ENCODE results near the gene PIN4. TPM values are rescaled to one million over a fixed set of nuclear protein-coding genes. Genes with fewer than 3 reads are reported as not detected.
A peak's percentile ranks its signal among the peaks of the same experiment; 100 is the strongest.
"Not testable (repeated sequence)": the region's sequence is repeated elsewhere in the genome, so short reads cannot be mapped to it uniquely, and the experiment has no call there.

PIN4 gene
- 11.2 and 14.3 TPM in 2 replicates for total RNA-seq (2014; rRNA removed; shearing (Covaris generic))
- polyA plus RNA-seq (2015; cell fraction: cytosol; rRNA removed) = 8.3 and 12.0 TPM in 2 replicates
- polyA plus RNA-seq (2015; cell fraction: nucleus; rRNA removed) = 4.0 and 4.9 TPM in 2 replicates

DNA sequence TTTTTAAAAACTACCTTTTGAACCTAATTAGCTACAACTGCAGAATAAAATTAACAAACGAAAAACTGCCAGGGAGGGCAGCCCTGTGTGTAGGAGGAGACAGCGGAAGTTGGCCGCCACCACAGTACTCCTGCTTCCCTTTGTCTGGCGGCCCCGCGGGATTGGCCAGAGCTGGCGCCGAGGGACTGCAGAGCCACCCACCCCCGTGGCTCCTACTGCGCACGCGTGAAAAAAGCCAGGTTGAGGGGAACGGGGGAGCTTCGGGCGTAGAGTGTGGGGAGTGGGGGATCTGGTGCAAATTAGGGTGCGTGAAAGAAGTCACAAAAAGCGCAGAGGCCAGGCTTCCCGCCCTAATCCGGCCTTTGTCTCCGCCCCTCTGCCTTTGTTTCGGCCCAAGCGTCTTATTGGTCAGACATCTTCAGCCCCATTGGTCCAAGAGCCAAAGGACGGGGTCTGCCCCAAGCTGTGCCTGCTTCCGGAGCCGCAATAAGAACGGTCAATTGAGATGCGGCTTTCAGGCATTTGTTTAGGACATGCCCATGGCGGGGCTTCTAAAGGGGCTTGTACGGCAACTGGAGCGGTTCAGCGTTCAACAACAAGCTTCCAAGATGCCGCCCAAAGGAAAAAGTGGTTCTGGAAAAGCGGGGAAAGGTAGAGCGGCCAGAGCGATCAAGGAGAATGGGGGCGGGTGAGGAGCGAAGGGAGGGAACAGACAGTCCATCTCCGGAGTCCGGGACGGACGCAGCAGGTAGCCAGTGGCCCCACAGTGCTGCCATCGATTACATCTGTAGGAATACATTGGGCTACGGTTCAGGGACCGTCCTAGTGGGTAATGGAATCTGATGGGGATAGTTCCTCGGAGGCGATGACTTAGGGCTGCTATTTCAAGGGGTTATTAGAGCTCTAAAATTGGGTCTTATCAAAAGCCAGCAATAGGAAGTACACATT lies at the start of gene PIN4:
Gene PIN4 (plus strand): TSS at position 580 of the 948 bp plus-strand sequence. CDS start 29 bp downstream, at position 609.
- peak; percentile 98 for DNase-seq (ENCODE audit: low read depth)

DNA sequence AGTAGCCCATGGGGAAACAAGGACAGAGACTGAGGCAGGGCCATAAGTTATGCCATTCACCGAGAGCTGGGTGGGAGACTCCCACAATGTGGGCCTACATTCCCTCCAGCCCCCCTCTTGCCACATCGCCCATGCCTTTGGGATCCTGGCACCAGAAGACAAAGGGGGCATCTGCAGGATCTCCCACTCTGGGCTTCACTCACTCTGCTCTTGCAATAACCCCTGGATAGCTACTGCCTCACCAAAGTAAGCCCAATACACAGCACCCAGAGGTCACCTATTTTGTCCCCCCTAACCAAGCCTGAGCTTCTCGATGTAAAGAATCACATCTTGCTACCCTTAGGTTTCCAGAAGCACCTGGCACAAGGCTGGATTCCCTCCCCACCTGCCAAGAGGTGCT lies 49.1 kb upstream of the PIN4 start:
- DNase-seq (ENCODE audit: low read depth) = no peak

DNA sequence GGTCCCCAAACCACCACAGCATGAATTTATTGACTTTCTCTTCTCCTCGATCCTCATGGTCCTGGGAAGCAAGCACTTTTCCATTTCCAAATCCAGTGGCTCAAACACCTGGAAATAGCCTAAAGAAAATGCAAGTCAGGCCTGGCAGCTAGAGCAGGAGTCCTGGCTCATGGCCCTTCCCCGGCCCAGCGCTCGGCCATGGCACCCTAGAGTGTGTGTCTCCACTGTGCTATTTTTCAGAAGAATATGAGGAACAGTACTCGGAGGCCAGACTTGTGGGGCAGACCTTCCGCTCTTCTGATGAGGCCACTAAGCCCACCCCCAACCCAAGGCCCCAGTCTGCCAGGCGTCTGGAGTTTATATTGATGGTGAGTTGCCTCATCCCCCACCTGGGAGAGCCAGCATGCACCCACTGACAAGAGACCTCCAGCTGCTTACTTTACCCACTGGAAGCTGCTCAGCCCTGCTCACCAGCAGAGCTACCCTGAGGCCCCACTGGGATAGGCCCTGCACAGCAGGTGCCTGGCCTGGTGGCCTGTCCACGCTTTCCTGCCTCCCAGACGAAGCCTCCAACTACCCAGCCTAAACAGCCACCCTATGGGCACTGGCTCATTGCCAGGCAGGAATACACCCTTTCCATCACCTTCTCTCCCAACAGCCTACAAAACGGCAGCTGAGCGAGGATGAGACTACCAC lies 47.6 kb upstream of the PIN4 start:
- no peak for DNase-seq (ENCODE audit: low read depth)

DNA sequence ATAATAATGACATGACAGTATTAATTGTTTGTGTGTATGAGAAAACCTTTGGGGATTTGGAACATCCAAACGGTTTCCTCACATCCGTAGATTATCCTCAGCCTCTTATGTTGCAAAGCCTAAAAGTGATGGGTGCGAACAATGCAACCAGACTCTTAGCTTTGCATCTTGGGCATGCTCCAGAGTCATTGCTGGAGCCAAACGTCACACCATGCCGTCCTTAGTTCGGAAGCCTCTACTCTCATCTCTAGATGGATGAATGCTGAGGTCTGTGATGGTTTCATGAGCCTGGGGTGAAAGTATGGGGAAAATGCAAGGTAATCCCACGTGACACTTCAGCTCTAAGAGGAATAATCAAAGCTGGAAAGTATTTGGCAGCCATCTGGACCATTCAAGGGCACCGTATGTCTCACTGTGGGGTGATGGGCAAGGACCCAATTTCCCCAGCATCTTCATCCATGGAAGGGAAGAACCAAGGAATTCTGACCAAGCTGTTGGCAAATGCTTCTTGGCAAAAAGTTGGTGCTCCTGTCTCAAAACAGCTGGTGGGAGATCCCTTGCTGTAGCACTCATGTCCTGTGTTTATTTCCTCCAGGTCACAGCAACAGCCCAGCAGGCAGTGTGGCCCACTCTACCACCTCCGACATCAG lies 43.6 kb upstream of the PIN4 start:
- no peak for DNase-seq (ENCODE audit: low read depth)

DNA sequence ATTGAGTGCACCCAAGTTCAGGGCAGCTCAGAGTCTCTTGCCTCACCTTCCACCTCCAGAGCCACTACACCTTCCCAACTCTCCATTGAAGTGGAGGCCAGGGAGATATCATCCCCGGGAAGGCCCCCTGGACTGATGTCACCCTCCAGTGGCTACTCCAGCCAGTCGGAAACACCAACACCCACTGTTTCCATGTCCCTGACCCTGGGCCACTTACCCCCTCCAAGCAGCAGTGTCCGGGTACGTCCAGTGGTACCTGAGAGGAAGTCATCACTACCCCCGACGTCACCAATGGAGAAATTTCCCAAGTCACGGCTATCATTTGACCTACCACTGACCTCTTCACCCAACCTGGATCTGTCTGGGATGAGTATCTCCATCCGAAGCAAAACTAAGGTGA lies 42.0 kb upstream of the PIN4 start:
- no peak for DNase-seq (ENCODE audit: low read depth)

DNA sequence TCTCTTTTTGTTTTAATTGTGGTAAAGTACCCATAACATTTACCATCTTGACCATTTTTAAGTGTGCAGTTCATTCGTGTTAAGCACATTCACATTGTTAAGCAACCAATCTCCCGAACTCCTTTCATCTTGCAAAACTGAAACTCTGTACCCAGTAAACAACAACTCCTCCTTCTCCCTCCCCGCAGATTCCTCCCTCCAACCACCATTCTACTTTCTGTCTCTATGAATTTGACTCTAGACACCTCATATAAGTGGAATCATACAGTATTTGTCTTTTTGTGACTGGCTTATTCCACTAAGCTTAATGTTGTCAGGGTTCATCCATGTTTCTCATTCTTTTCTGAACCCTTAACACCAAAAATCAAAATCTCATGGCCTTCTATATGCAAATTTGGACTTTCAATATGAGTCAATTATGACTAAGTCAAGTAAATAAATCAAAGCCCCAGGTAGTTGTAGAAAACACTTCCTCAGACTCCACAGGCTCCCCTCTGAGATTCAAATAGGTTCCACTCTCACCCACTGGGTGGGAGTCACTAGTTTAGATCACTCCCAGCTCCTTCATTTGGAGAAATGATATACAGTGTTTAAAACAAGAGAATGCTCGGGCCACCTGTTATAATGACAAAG lies 40.1 kb upstream of the PIN4 start:
- DNase-seq (ENCODE audit: low read depth) = no peak

DNA sequence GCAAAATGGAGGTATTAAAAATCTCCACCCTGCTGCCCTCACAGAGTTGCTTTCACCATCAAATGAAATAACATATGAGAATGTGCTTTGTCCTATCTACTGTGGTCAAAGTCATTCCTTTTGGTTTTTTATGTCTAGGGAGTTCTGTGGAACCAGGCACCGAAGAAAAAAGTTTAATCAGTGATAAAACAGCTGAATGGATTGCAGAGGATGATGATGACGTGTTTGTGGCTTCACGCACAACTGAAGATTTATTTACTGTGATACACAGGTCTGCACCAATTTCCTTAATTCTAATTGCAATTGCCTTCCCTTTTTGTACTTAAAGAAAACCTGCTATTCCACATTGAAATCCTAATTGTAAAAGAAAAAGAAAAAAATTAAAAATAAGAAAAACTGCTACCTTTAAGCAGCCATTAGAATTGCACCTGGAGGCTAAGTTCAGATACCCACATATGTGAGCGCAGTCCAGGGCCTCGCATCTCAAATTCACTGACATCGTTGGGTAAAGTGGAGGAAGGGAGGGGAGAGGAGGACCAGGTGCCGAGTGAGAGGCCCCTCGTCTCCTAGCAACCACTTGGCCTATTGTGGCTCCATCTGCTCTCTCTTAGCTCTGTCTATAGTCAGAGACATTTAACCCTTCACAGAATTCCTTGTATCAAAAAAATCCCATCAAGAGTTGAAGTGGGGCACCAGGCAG lies 39.3 kb upstream of the PIN4 start:
- no peak for DNase-seq (ENCODE audit: low read depth)

DNA sequence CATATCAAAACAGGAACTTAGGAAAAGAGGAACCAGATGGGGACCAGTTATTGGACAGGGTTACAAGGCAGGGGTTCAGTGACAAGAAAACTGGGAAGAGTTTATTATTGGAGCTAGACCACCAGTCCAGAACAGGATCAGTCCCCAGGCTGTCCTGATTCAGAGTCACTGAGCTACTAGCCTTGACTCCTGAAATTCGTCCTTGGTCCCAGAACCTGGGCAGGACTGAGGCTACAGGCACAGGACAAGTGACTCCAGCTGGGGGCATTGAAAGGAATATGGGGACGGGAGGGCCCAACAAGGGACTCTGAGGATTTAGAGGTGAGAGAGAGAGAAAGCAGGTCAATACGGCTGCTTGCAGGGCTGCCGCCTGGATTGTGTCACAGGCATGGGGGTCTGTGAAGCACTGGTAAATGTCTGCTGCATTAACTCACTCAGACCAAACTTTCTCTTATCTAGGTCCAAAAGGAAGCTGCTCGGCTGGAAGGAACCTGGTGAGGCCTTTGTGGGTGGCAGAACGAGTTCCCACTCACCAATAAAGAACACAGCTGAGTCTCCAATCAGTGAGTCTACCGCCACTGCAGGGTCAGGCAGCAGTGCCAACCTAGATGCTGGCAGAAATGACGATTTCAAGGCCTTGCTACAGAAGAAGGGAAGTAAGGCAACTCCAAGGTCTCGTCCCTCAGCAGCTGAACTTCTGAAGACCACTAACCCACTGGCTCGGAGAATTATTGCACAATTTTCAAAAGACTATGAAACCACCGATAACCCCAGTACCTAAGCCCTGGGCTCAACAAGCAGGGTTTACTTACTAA lies 38.6 kb upstream of the PIN4 start:
- no peak for DNase-seq (ENCODE audit: low read depth)

DNA sequence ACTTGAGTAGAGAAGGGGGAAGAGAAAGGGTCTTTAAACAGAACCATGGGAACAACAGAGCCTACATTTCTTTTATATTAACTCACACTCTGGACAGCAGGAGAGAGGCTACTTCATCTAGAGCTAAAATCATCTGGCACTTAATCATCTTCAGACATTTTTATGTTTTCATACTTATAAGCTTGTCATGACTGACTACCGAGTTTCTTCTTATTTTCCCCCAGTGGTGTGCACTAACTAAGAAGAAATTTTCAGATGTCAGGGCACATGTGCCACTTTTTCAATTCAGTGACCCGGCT lies 38.0 kb upstream of the PIN4 start:
- DNase-seq (ENCODE audit: low read depth) = no peak

DNA sequence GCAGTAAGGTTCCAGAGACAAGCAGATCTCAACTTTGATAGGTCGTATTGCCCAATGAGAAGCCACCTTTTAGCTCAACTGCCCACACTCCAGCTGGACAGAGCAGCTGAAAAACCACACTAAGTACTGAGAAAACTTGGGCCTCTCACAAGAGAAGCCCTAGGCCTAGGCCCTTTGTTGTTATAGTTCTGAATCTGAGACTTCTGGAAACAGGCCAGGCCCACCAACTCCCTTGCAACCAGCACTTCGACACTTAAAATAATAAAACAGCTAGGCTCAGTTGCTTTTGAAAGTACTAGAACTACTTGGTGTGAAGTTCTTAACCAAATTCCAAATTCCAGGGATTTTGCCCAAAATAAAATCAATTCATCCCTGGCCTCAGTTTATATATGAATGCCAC lies 36.4 kb upstream of the PIN4 start:
- DNase-seq (ENCODE audit: low read depth) = no peak

DNA sequence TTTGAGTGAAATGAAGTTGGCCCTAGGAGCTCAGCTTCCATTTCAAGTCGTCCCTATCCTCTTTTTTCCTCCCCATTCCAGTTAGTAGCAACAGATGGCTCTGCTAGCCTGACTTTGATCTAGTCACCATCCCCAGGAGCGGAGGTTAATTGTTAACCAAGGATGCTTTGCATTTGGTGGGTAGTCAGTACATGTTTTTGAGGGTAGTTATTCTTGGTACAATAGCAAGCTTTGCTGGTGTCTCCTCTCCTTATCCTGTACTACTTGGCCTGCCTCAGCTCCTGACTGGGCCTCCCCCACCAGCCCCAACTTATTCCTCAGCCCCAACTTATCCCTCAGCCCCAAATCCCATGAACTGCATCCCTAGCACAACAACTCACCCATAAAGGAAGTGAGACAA lies 35.0 kb upstream of the PIN4 start:
- no peak for DNase-seq (ENCODE audit: low read depth)

DNA sequence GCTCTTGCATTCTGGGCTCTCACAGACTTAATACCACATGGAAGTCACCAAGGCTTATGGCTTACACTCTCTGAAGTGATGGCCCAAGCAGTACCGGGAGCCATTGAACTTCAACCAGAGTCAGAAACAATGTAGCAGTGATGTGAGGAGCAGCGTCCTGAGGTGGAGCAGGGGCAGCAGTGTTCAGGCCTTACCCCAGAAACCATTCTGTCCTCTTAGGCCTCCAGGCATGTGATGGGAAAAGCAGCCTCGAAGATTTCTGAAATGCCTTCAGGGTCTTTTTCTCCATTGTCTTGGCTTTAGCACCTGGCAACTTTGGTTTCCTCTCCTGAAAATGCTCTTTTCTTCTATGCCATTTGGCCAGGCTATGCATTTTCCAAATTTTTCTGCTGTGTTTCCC lies 22.8 kb upstream of the PIN4 start:
- DNase-seq (ENCODE audit: low read depth) = no peak

DNA sequence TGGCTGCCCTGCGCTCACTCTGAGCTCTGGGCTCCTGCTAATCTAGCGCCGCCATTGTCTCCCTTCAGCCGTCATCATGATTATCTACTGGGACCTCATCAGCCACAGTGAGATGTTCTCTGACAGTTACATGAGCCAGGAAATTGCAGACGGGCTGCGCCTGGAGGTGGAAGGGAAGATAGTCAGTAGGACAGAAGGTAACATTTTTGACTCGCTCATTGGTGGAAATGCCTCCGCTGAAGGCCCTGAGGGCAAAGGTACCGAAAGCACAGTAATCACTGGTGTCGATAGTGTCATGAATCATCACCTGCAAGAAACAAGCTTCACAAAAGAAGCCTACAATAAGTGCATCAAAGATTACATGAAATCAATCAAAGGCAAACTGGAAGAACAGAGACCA lies 21.8 kb upstream of the PIN4 start:
- DNase-seq (ENCODE audit: low read depth) = no peak

DNA sequence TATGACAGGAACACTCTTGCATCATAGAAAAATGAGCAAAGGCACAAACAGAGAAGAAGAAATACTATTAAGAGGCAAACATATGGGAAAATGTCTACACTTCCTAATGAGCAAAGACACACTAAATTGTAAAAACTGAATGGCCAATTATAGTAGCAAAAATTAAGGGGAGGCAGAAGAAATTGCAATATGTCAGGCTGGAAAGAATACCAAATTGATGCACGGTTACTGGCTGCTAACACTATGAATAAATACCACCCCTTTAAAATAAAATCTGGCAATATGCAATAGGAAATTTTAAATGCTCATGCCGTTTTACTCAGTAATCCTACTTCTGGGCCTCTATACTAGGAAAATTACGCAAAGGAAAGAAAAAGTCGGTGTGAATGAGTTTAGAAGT lies 16.0 kb upstream of the PIN4 start:
- no peak for DNase-seq (ENCODE audit: low read depth)

DNA sequence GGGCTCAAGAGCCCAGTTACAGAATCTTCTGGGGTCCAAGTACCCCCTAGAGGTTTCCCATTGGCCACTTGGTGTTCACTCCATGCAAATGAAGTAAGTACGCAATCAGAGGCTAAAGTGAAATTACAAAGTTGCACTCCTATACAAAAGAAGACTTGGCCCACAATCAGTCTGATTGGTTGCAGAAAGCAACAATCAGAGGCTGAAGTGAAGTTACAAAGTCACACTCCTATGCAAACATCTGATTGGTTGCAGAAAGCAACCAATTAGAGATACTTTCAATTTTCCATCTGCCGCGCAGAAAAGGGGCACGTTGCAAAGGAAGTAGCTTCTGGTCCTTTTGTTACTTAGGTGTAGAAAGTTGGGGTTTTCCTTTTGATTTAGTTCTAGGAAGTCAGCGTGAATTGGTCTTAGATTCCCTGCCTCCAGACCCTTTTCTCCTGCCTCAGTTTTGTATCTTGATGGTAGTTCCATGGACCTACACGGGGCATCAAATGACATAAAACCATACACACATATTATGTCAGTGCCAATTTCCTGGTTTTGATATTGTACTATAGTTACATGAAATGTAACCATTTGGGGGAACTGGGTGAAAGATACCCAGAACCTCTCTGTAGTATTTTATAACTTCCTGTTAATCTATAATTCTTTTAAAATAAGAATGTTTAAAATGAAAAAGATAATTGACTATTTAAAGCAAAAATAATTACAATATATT lies 12.4 kb upstream of the PIN4 start:
- no peak for DNase-seq (ENCODE audit: low read depth)

DNA sequence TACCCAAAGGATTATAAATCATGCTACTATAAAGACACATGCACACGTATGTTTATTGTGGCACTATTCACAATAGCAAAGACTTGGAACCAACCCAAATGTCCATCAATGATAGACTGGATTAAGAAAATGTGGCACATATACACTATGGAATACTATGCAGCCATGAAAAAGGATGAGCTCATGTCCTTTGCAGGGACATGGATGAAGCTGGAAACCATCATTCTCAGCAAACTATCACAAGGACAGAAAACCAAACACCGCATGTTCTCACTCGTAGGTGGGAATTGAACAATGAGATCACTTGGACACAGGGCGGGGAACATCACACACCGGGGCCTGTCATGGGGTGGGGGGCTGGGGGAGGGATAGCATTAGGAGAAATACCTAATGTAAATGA lies 5.3 kb upstream of the PIN4 start:
- DNase-seq (ENCODE audit: low read depth) = not testable (repeated sequence)

DNA sequence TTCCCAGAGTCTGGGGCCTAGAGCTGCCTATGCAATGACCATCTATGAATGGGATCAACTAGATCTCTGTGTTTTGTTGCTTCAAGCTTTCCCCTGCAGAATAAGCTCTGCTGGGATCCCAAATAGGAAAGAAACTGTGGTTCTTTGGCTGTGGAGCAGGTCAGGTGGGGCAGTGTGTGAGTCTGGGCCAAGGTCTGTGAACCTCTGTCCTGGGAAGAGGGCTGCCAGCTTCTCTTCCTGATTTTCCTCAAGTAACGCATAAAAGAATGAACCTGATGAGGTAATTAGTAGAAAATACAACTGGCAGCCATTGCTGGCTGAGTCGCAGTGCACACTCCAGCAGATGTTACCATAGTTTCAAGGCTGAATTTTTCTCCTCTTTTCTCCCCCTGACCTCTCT lies 4.6 kb upstream of the PIN4 start:
- DNase-seq (ENCODE audit: low read depth) = no peak

DNA sequence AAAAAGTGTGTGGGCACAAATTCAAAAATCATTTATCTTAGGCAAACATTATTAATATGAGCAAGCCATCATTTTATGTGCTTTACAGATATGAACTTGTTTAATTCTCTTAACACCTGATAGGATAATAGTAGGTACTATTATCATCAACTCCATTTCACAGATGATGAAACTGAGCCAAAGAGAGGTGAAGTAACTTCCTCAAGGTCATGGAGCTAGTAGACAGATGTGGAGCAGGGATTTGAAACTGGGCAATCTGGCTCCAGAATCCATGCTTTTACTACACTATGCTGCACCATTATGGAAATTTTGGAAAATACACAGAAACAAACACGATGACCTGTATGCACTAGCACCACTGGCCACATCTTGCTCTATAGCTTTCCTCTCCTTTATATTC lies 1.0 kb upstream of the PIN4 start:
- DNase-seq (ENCODE audit: low read depth) = no peak

DNA sequence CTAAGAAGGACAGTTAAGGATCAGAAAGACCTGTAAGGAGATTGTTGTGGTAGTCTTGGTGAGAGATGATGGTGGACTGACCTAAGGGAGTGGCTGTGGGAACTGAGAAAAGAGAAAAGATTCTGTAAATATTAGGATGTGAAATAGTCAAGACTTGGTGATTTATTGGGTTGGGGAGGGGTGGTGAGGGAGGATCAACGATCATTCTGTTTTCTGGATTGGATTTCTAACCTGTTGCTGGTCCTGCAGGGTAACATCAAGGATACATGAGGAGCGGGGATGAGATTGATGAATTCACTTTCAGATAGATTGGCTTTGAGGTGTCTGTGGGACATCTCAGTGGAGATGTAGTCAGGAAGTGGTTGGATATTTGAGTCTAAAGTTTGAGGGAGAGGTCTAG lies 1.4 kb downstream of the PIN4 start:
- no peak for DNase-seq (ENCODE audit: low read depth)

All from HT1080 (cell line).